HepG2 (cell line): ENCODE measurements around the gene CTU1. TPM values are rescaled to one million over a fixed set of nuclear protein-coding genes. Genes with fewer than 3 reads are reported as not detected.

Experiments used
- ATAC-seq: fragments of 200-7000 bp; cut with Tn5 transposase; 3 replicates; pipeline ENCODE4 v1.9.1; 2020; ENCODE audit warnings: mild to moderate bottlenecking, moderate library complexity
- BruUV-seq: library from RNA; stranded (reverse); fragments of 400-500 nt; replicated peaks from 2 replicates; lab custom pipeline; 2021; lab: Mats Ljungman, UMichigan
- CTCF ChIA-PET: fragments of 300-600 bp; formaldehyde crosslinking; extraction: SDS; loops from one replicate; lab custom pipeline; 2021; ENCODE audit warnings: low total read pairs, inconsistent platforms, low intra/inter-chr PET ratio; lab: Yijun Ruan, JAX
- POLR2A ChIA-PET: fragments of 350-600 bp; sonication (Branson Sonifier 250); formaldehyde crosslinking; loops from one replicate; lab custom pipeline; 2020; ENCODE audit warnings: antibody characterized with exemption, inconsistent platforms; lab: Yijun Ruan, JAX
- DNase-seq: peaks from one replicate; pipeline ENCODE4 v3.0.0-alpha.2; 2015; ENCODE audit warnings: low spot score
- FAIRE-seq: peaks from 3 replicates; lab custom pipeline; 2011; peaks lifted over from hg19 to GRCh38; lab: Jason Lieb, UNC
- H2AFZ ChIP-seq: one replicate; pipeline ENCODE4 v1.6.1; 2011; ENCODE audit warnings: low read length, inconsistent platforms
- H3K27ac ChIP-seq: fragments of 300-600 bp; 3 replicates; pipeline ENCODE4 v1.8.0; 2011; ENCODE audit warnings: mixed run types, mild to moderate bottlenecking, mixed read lengths, low read length, inconsistent platforms; ENCODE audit not compliant: insufficient read depth; ENCODE audit errors: extremely low read length
- H3K27me3 ChIP-seq, 2 experiments: fragments of 200-600 bp in 1 of 2; 2 replicates in 1 of 2; 3 replicates in 1 of 2; pipeline versions ENCODE4 v1.6.0 to v1.8.0; 2011; ENCODE audit warnings: low read length in 2 of 2, mild to moderate bottlenecking in 2 of 2, moderate library complexity in 2 of 2, inconsistent platforms in 1 of 2; ENCODE audit not compliant: insufficient read depth in 2 of 2, control insufficient read depth in 1 of 2
- H3K36me3 ChIP-seq, 2 experiments: fragments of 200-600 bp in 1 of 2; replicated peaks in 1 of 2; 2 replicates in 1 of 2; 3 replicates in 1 of 2; pipeline versions ENCODE4 v1.5.1 to v1.8.0; 2011; ENCODE audit warnings: low read length in 2 of 2, inconsistent platforms in 1 of 2; ENCODE audit not compliant: insufficient read depth in 2 of 2, control insufficient read depth in 1 of 2
- H3K4me1 ChIP-seq: 2 replicates; pipeline ENCODE4 v1.5.1; 2012; ENCODE audit warnings: low read length, inconsistent platforms; ENCODE audit not compliant: insufficient read depth
- H3K4me2 ChIP-seq: 2 replicates; pipeline ENCODE4 v1.6.0; 2011; ENCODE audit warnings: low read depth, low read length, inconsistent platforms
- H3K4me3 ChIP-seq, 3 experiments: fragments of 200-600 bp in 1 of 3; sonication (generic), shearing (Covaris generic) in 1 of 3; replicated peaks in 1 of 3; 2 replicates each; pipeline ENCODE4 v1.5.1; 2011 to 2016; ENCODE audit warnings: low read length in 3 of 3, inconsistent platforms in 2 of 3, low read depth in 2 of 3, mild to moderate bottlenecking in 2 of 3, control low read depth in 1 of 3, mixed read lengths in 1 of 3; ENCODE audit not compliant: insufficient read depth in 1 of 3
- H3K79me2 ChIP-seq: one replicate; pipeline ENCODE4 v1.6.1; 2011; ENCODE audit warnings: low read length, inconsistent platforms; ENCODE audit not compliant: insufficient read depth
- H3K9ac ChIP-seq: 2 replicates; pipeline ENCODE4 v1.6.0; 2011; ENCODE audit warnings: mild to moderate bottlenecking, low read depth, low read length, inconsistent platforms; ENCODE audit not compliant: insufficient read depth
- H3K9me3 ChIP-seq: 2 replicates; pipeline ENCODE4 v1.5.1; 2012; ENCODE audit warnings: mild to moderate bottlenecking, low read length
- H4K20me1 ChIP-seq: 2 replicates; pipeline ENCODE4 v1.6.0; 2011; ENCODE audit warnings: inconsistent platforms, mild to moderate bottlenecking, low read length, moderate library complexity; ENCODE audit not compliant: insufficient read depth
- ATF6 ChIP-seq: sonication (generic); formaldehyde crosslinking; conservative IDR thresholded peaks from 2 replicates; pipeline ENCODE4 v1.4.0; 2020; ENCODE audit warnings: missing genetic modification reagents
- ATF7 ChIP-seq, 2 experiments: fragments of 450-650 bp in 1 of 2; sonication (generic) in 1 of 2; formaldehyde crosslinking in 1 of 2; IDR thresholded peaks; 2 replicates each; pipeline versions ENCODE4 v1.4.0 to v1.6.1; 2016 to 2020; ENCODE audit warnings: antibody characterized with exemption in 1 of 2, mild to moderate bottlenecking in 1 of 2, missing genetic modification reagents in 1 of 2
- ONECUT2 ChIP-seq: sonication (generic); formaldehyde crosslinking; IDR thresholded peaks from 2 replicates; pipeline ENCODE4 v1.4.0; 2020; ENCODE audit warnings: missing genetic modification reagents
- REXO4 ChIP-seq: sonication (generic); formaldehyde crosslinking; IDR thresholded peaks from 2 replicates; pipeline ENCODE4 v1.8.0; 2022; ENCODE audit warnings: missing genetic modification reagents, mild to moderate bottlenecking, borderline replicate concordance
- SMC3 ChIP-seq: IDR thresholded peaks from 2 replicates; pipeline ENCODE4 v1.6.1; 2011; ENCODE audit warnings: low read length, improper control_type of control experiment
- TBX3 ChIP-seq: fragments of 450-650 bp; IDR thresholded peaks from 2 replicates; pipeline ENCODE4 v1.6.1; 2017; ENCODE audit warnings: antibody characterized with exemption, mild to moderate bottlenecking, inconsistent platforms, borderline replicate concordance
- TOPORS ChIP-seq: sonication (generic); formaldehyde crosslinking; IDR thresholded peaks from 2 replicates; pipeline ENCODE4 v1.8.0; 2023; ENCODE audit warnings: mild to moderate bottlenecking, missing genetic modification reagents
- ZBTB8A ChIP-seq: sonication (generic); formaldehyde crosslinking; IDR thresholded peaks from 2 replicates; pipeline ENCODE4 v1.4.0; 2020; ENCODE audit warnings: mild to moderate bottlenecking, low read depth, missing genetic modification reagents, borderline replicate concordance
- ZNF20 ChIP-seq: sonication (generic); formaldehyde crosslinking; IDR thresholded peaks from 2 replicates; pipeline ENCODE4 v1.4.0; 2020; ENCODE audit warnings: mild to moderate bottlenecking, moderate library complexity, missing genetic modification reagents
- ZNF33B ChIP-seq: sonication (generic); formaldehyde crosslinking; IDR thresholded peaks from 2 replicates; pipeline ENCODE4 v1.5.1; 2020; ENCODE audit warnings: mild to moderate bottlenecking, missing genetic modification reagents
- ZNF549 ChIP-seq: sonication (generic); formaldehyde crosslinking; IDR thresholded peaks from 2 replicates; pipeline ENCODE4 v1.5.0; 2020; ENCODE audit warnings: missing genetic modification reagents
- ZNF577 ChIP-seq: sonication (generic); formaldehyde crosslinking; IDR thresholded peaks from 2 replicates; pipeline ENCODE4 v1.4.0; 2020; ENCODE audit warnings: mild to moderate bottlenecking, low read depth, missing genetic modification reagents, borderline replicate concordance
- ZNF607 ChIP-seq: sonication (generic); formaldehyde crosslinking; IDR thresholded peaks from 2 replicates; pipeline ENCODE4 v1.5.1; 2020; ENCODE audit warnings: missing genetic modification reagents, mild to moderate bottlenecking, borderline replicate concordance
- ZNF839 ChIP-seq: sonication (generic); formaldehyde crosslinking; IDR thresholded peaks from 2 replicates; pipeline ENCODE4 v1.4.0; 2020; ENCODE audit warnings: missing genetic modification reagents, mild to moderate bottlenecking, borderline replicate concordance
- WGBS: methylation state at CpG from one replicate; pipeline ENCODE4 v1.1.6; 2017; ENCODE audit warnings: low lambda C conversion rate; 5-methylcytosine and 5-hydroxymethylcytosine counted together
- in situ Hi-C: cut with HindIII; loops from 2 replicates; pipeline ENCODE4 v1.10.0; 2017; ENCODE audit warnings: low pct_unique_long_range_greater_than_20kb; ENCODE audit not compliant: extremely low pct_ligation_motif_present
- intact Hi-C: fragments of 100-400 bp; cut with micrococcal nuclease; formaldehyde crosslinking; loops from one replicate; pipeline ENCODE4 v1.10.0; 2022; ENCODE audit not compliant: unreplicated experiment
- polyA plus RNA-seq, 8 experiments: library from polyadenylated mRNA; depleted of rRNA in 3 of 8; stranded (reverse) in 7 of 8; unstranded in 1 of 8; fragments of >200 nt; fragmentation: Illumina TruSeq in 4 of 8; extraction: Trizol in 4 of 8; gene quantifications; 2 replicates each; pipeline versions ENCODE4 v1.2.1 to v1.2.3, GENCODE V29; 2011 to 2016; ENCODE audit warnings: low read depth in 4 of 8, missing spikeins in 1 of 8, mixed read lengths in 1 of 8; ENCODE audit not compliant: insufficient read depth in 1 of 8
- total RNA-seq, 5 experiments: library from RNA; depleted of rRNA; stranded (reverse); fragments of >200 nt; fragmentation: Illumina TruSeq; extraction: Trizol; gene quantifications; 2 replicates each; pipeline ENCODE4 v1.2.3, GENCODE V29; 2016; ENCODE audit warnings: low read depth in 1 of 5

The CTU1 gene
- total and polyA plus RNA-seq, 2 of the 13 experiments (the other 11 are each of a cell fraction or from before 2014, with no cell fraction given), result 1.9 to 2.9 TPM

GRCh38 chr19:51059715-51060114 is 48.5 kb downstream of the CTU1 start:
- ChIA-PET CTCF (no interaction called here), POLR2A (no interaction called here)
- DNase-seq (no peak), FAIRE-seq (no peak), ATAC-seq (no peak)
- Histone ChIP-seq H3K4me2 (no peak overlapping the region), H3K9me3 (no peaks in the 10 kb centered on the region), H3K79me2 (no peaks in the 10 kb centered on the region), H3K36me3 (no peaks in the 10 kb centered on the region), H3K4me3 (no peak overlapping the region), H3K27ac (no peak overlapping the region), H2AFZ (no peak overlapping the region), H4K20me1 (no peaks in the 10 kb centered on the region), H3K4me1 (no peaks in the 10 kb centered on the region), H3K9ac (no peak overlapping the region), H3K27me3 (no peaks in the 10 kb centered on the region; a peak in 1 of 5 replicates)
- no peak for TF ChIP-seq ZNF607 (CRISPR knock-in tag)
- 0 out of 2 replicates have a peak, but pooled peaks have one; percentile 5 for TF ChIP-seq ATF7 (IDR thresholded peaks at IDR 0.05)
- no peak for TF ChIP-seq ATF7 (CRISPR knock-in tag; IDR thresholded peaks at IDR 0.05)
- 10% methylated on average over 7 of the region's 7 CpGs for WGBS
- in situ Hi-C loops, result no loop called here
- intact Hi-C loops, result no loop called here
- BruUV-seq, result no TSS peak

GRCh38 chr19:51055866-51056265 is 52.3 kb downstream of the CTU1 start:
- no peaks in the 10 kb centered on the region for H3K4me1 ChIP-seq
- TF ChIP-seq TOPORS (CRISPR knock-in tag), result no peak
- no peak for TF ChIP-seq SMC3
- no peak for TF ChIP-seq ZNF839 (CRISPR knock-in tag)
- TF ChIP-seq TBX3, result no peak
- TF ChIP-seq ONECUT2 (CRISPR knock-in tag), result no peak
- TF ChIP-seq ATF6, result no peak
- TF ChIP-seq ZNF33B (CRISPR knock-in tag), result no peak
- no peak for TF ChIP-seq REXO4 (CRISPR knock-in tag)
- TF ChIP-seq ZBTB8A, result no peak
- TF ChIP-seq ZNF549 (CRISPR knock-in tag), result no peak
- TF ChIP-seq ZNF577, result no peak
- TF ChIP-seq ZNF20 (CRISPR knock-in tag), result no peak
- H2AFZ ChIP-seq, result no peak overlapping the region
- no peaks in the 10 kb centered on the region for H3K79me2 ChIP-seq
- H3K36me3 ChIP-seq, result no peaks in the 10 kb centered on the region
- CTCF ChIA-PET, result no interaction called here
- intact Hi-C loops (no loop called here), in situ Hi-C loops (no loop called here)
- no peak overlapping the region for H3K9ac ChIP-seq
- H3K27me3 ChIP-seq, result peaks cover 0 to 3% of the 10 kb centered on the region in 2 experiments; a peak in 1 of 5 replicates
- no peak for ATAC-seq
- no peaks in the 10 kb centered on the region for H3K9me3 ChIP-seq
- DNase-seq, result no peak
- H3K27ac ChIP-seq, result no peak overlapping the region
- H4K20me1 ChIP-seq, result no peaks in the 10 kb centered on the region
- no peak overlapping the region for H3K4me3 ChIP-seq
- POLR2A ChIA-PET, result no interaction called here
- no peak overlapping the region for H3K4me2 ChIP-seq
- FAIRE-seq, result no peak
- no TSS peak for BruUV-seq
